B cell (primary cell): ENCODE data around the gene NDRG3. TPM values are rescaled to one million over a fixed set of nuclear protein-coding genes. Genes with fewer than 3 reads are reported as not detected.

Experiments
- ATAC-seq: fragments of 200-7000 bp; cut with Tn5 transposase; one replicate; pipeline ENCODE4 v1.10.0; 2021; ENCODE audit warnings: low read depth, mild to moderate bottlenecking, moderate number of reproducible peaks, moderate library complexity
- CTCF ChIA-PET: fragments of 350-600 bp; sonication (Branson Sonifier 250); formaldehyde crosslinking; loops from one replicate; lab custom pipeline; 2021; ENCODE audit warnings: antibody characterized with exemption, inconsistent platforms; lab: Charles Lee
- POLR2A ChIA-PET: fragments of 350-600 bp; sonication (Branson Sonifier 250); formaldehyde crosslinking; loops from one replicate; lab custom pipeline; 2021; ENCODE audit warnings: antibody characterized with exemption; lab: Charles Lee
- DNase-seq: peaks from one replicate; pipeline ENCODE4 v3.0.0; 2013
- H2AFZ ChIP-seq: 2 replicates; pipeline ENCODE4 v1.6.1; 2012; ENCODE audit warnings: mild to moderate bottlenecking, low read depth, low read length; ENCODE audit not compliant: insufficient read depth, poor library complexity, severe bottlenecking
- H3K27ac ChIP-seq, 2 donors: 1 replicate in 1 of 2; 2 replicates in 1 of 2; pipeline ENCODE4 v1.5.1; 2012 to 2013; ENCODE audit warnings: low read length in 2 of 2, mild to moderate bottlenecking in 2 of 2, moderate library complexity in 1 of 2
- H3K27me3 ChIP-seq, 4 experiments: fragments of 200-600 bp in 1 of 4; sonication (generic) in 1 of 4; replicated peaks in 1 of 4; 1 replicate in 2 of 4; 2 replicates in 2 of 4; pipeline versions ENCODE4 v1.6.1 to v1.7.0; 2013 to 2016; ENCODE audit warnings: low read length in 3 of 4, mild to moderate bottlenecking in 2 of 4, mixed read lengths in 1 of 4, moderate library complexity in 1 of 4; ENCODE audit not compliant: insufficient read depth in 4 of 4, control insufficient read depth in 3 of 4; ENCODE audit errors: control extremely low read depth in 1 of 4
- H3K36me3 ChIP-seq, 2 experiments: replicated peaks in 1 of 2; 1 replicate in 1 of 2; 2 replicates in 1 of 2; pipeline versions ENCODE4 v1.6.1 to v1.7.1; 2013; ENCODE audit warnings: low read length in 1 of 2; ENCODE audit not compliant: insufficient read depth in 2 of 2, control insufficient read depth in 1 of 2; ENCODE audit errors: control extremely low read depth in 1 of 2, extremely low read depth in 1 of 2
- H3K4me1 ChIP-seq, 2 donors: fragments of 200-600 bp in 1 of 2; sonication (generic) in 1 of 2; 1 replicate in 1 of 2; 2 replicates in 1 of 2; pipeline versions ENCODE4 v1.5.1 to v1.6.1; 2013 to 2017; ENCODE audit warnings: low read length in 2 of 2; ENCODE audit not compliant: control insufficient read depth in 2 of 2, insufficient read depth in 2 of 2
- H3K4me2 ChIP-seq: replicated peaks from 2 replicates; pipeline ENCODE3; 2012; ENCODE audit warnings: mild to moderate bottlenecking, low read depth, low read length; ENCODE audit not compliant: poor library complexity, severe bottlenecking
- H3K4me3 ChIP-seq, 5 experiments: fragments of 200-600 bp in 1 of 5; sonication (generic) in 1 of 5; 1 replicate in 3 of 5; 2 replicates in 2 of 5; pipeline versions ENCODE4 v1.5.1 to v1.7.0; 2011 to 2016; ENCODE audit warnings: low read length in 4 of 5, mild to moderate bottlenecking in 4 of 5, low read depth in 2 of 5, control low read depth in 1 of 5, moderate library complexity in 1 of 5; ENCODE audit not compliant: insufficient read depth in 1 of 5; ENCODE audit errors: control extremely low read depth in 1 of 5, extremely low read depth in 1 of 5
- H3K79me2 ChIP-seq: fragments of 200-600 bp; sonication (generic); one replicate; pipeline ENCODE4 v1.6.0; 2016; ENCODE audit warnings: low read length; ENCODE audit not compliant: control insufficient read depth, insufficient read depth
- H3K9ac ChIP-seq: fragments of 200-600 bp; sonication (generic); 2 replicates; pipeline ENCODE4 v1.6.1; 2017; ENCODE audit warnings: mild to moderate bottlenecking, low read length, moderate library complexity
- H3K9me3 ChIP-seq, 3 donors: one replicate each; pipeline versions ENCODE4 v1.6.1 to v1.7.1; 2013; ENCODE audit warnings: low read length in 2 of 3; ENCODE audit not compliant: control insufficient read depth in 2 of 3, insufficient read depth in 1 of 3; ENCODE audit errors: control extremely low read depth in 1 of 3
- H4K20me1 ChIP-seq: 2 replicates; pipeline ENCODE4 v1.6.0; 2012; ENCODE audit warnings: mild to moderate bottlenecking, low read length; ENCODE audit not compliant: insufficient read depth, control insufficient read depth, poor library complexity, severe bottlenecking
- H3K27ac Mint-ChIP-seq: one replicate; pipeline ENCODE4 v1.8.0; 2021; ENCODE audit warnings: mixed read lengths
- H3K27me3 Mint-ChIP-seq: one replicate; pipeline ENCODE4 v1.8.0; 2021; ENCODE audit warnings: mixed read lengths
- H3K4me1 Mint-ChIP-seq: one replicate; pipeline ENCODE4 v1.8.0; 2021; ENCODE audit warnings: mixed read lengths
- H3K4me3 Mint-ChIP-seq: one replicate; pipeline ENCODE4 v1.8.0; 2021; ENCODE audit warnings: mixed read lengths
- H3K9me3 Mint-ChIP-seq: one replicate; pipeline ENCODE4 v1.8.0; 2022; ENCODE audit warnings: mixed read lengths; ENCODE audit not compliant: insufficient read depth
- CTCF ChIP-seq: fragments of 200-600 bp; IDR thresholded peaks from one replicate; pipeline ENCODE4 v1.8.0; 2022; ENCODE audit warnings: antibody characterized with exemption, mild to moderate bottlenecking
- EZH2 ChIP-seq: IDR thresholded peaks from 2 replicates; pipeline ENCODE4 v1.6.1; 2012; ENCODE audit warnings: borderline replicate concordance, low read depth, mild to moderate bottlenecking, moderate library complexity, low read length; ENCODE audit not compliant: insufficient read depth, poor library complexity, severe bottlenecking
- WGBS: methylation state at CpG from one replicate; pipeline ENCODE4 v1.1.5; 2013; ENCODE audit warnings: missing lambda C conversion rate; ENCODE audit not compliant: insufficient coverage; 5-methylcytosine and 5-hydroxymethylcytosine counted together
- intact Hi-C: fragments of 100-400 bp; cut with micrococcal nuclease; formaldehyde crosslinking; loops from one replicate; pipeline ENCODE4 v1.10.0; 2022
- polyA plus RNA-seq: library from polyadenylated mRNA; depleted of rRNA; stranded (reverse); fragments of >200 nt; gene quantifications from 2 replicates; pipeline ENCODE4 v1.2.3, GENCODE V29; 2012
- total RNA-seq, 2 donors: library from RNA; stranded (reverse); fragments of 120-200 nt in 1 of 2; gene quantifications; 1 replicate in 1 of 2; 2 replicates in 1 of 2; pipeline versions ENCODE4 v1.2.3 to v1.2.4, GENCODE V29; 2013 to 2022

NDRG3 gene
- total and polyA plus RNA-seq, 2 donors (not counting 1 experiment from before 2014, with no cell fraction given): 15.7 to 26.1 TPM

- no peaks in the 10 kb centered on the region for H3K4me1 ChIP-seq
- 100% methylated on average over 1 of the region's 3 CpGs for WGBS
- no peaks in the 10 kb centered on the region for H3K9me3 ChIP-seq
- ChIA-PET POLR2A (no interaction called here), CTCF (no interaction called here)
- no peak for ATAC-seq
- peaks cover 30% of the 10 kb centered on the region for H3K79me2 ChIP-seq
- no peaks in the 10 kb centered on the region for H4K20me1 ChIP-seq
- H3K36me3 ChIP-seq: no peaks in the 10 kb centered on the region
- no peaks in the 10 kb centered on the region for H3K9me3 Mint-ChIP-seq
- no peaks in the 10 kb centered on the region for H3K4me1 Mint-ChIP-seq
- no peak overlapping the region for H3K27ac Mint-ChIP-seq
- H3K4me2 ChIP-seq: no peak overlapping the region
- no peak for DNase-seq
- no peaks in the 10 kb centered on the region for H3K27me3 ChIP-seq
- no peak for TF ChIP-seq CTCF
- TF ChIP-seq EZH2: no peak
- intact Hi-C loops: no loop called here
- no peak overlapping the region for H2AFZ ChIP-seq
- no peak overlapping the region for H3K4me3 ChIP-seq
- no peak overlapping the region for H3K4me3 Mint-ChIP-seq
- no peak overlapping the region for H3K9ac ChIP-seq
- no peaks in the 10 kb centered on the region for H3K27me3 Mint-ChIP-seq
- H3K27ac ChIP-seq: no peak overlapping the region
Observed at GRCh38 chr20:36726168-36726567, 19.7 kb downstream of the NDRG3 start.

DNA sequence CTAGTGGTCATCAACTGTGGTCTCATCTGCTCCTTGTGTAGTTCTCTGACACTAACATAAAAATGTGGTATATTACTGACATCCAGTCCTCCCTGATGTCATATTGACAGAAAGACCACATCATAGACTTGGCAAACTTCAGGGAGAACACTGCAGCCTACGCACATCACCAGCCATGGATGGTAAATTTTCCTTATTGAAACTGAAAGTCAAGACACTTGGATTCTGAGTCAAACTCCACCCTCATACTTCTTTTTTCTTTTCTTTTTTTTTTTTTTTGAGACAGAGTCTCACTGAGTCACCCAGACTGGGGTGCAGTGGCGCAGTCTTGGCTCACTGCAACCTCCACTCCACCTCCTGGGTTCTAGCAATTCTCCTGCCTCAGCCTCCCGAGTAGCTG, 25.4 kb downstream of the NDRG3 start:
- no peaks in the 10 kb centered on the region for H3K27me3 Mint-ChIP-seq
- H3K4me1 Mint-ChIP-seq: no peaks in the 10 kb centered on the region
- Histone ChIP-seq H3K4me2 (no peak overlapping the region), H3K36me3 (peaks cover 0 to 4% of the 10 kb centered on the region in 2 experiments), H3K4me3 (no peak overlapping the region), H3K9ac (no peak overlapping the region), H2AFZ (no peak overlapping the region), H3K4me1 (no peaks in the 10 kb centered on the region), H3K27me3 (no peaks in the 10 kb centered on the region), H3K9me3 (no peaks in the 10 kb centered on the region), H4K20me1 (no peaks in the 10 kb centered on the region), H3K27ac (no peak overlapping the region), H3K79me2 (no peaks in the 10 kb centered on the region)
- WGBS: 40% methylated on average over 1 of the region's 3 CpGs
- H3K27ac Mint-ChIP-seq: peak overlapping the region; percentile 50
- no peak for ATAC-seq
- H3K9me3 Mint-ChIP-seq: no peaks in the 10 kb centered on the region
- CTCF ChIA-PET: interaction anchor here (1.5 kb wide), 1 partner anchor 34 kb away, joined by 5 read pairs; no protein-coding TSS in a partner anchor
- intact Hi-C loops: no loop called here
- DNase-seq: no peak
- POLR2A ChIA-PET: no interaction called here
- no peak overlapping the region for H3K4me3 Mint-ChIP-seq
- TF ChIP-seq EZH2 (no peak), CTCF (no peak)
